SU-DHL-6 (cell line): ENCODE measurements around the gene SARDH.
"Not testable (repeated sequence)": the region's sequence is repeated elsewhere in the genome, so short reads cannot be mapped to it uniquely, and the experiment has no call there.

Experiments
- H2AFZ ChIP-seq: fragments of 200-600 bp; sonication (generic); 2 replicates; pipeline ENCODE4 v1.6.1; 2014; ENCODE audit warnings: low read depth, mild to moderate bottlenecking, moderate library complexity, mixed read lengths, antibody characterized with exemption, low read length; ENCODE audit not compliant: severe bottlenecking
- H3F3A ChIP-seq: fragments of 200-600 bp; shearing (Covaris generic); 2 replicates; pipeline ENCODE4 v1.6.0; 2016; ENCODE audit warnings: antibody characterized with exemption, mild to moderate bottlenecking; ENCODE audit not compliant: insufficient read depth
- H3K27ac ChIP-seq: fragments of 200-600 bp; sonication (generic); 2 replicates; pipeline ENCODE4 v1.5.1; 2016; ENCODE audit warnings: low read depth, mild to moderate bottlenecking, low read length, moderate library complexity, mixed read lengths
- H3K27me3 ChIP-seq: fragments of 200-600 bp; sonication (generic), shearing (Covaris generic); 2 replicates; pipeline ENCODE4 v1.6.0; 2014; ENCODE audit warnings: mild to moderate bottlenecking, low read length
- H3K36me3 ChIP-seq: fragments of 200-600 bp; sonication (generic); 2 replicates; pipeline ENCODE4 v1.6.1; 2014; ENCODE audit warnings: mild to moderate bottlenecking, low read length, mixed read lengths
- H3K4me2 ChIP-seq: fragments of 300-600, 200-600 bp; shearing (Covaris generic), sonication (generic); 2 replicates; pipeline ENCODE4 v1.6.0; 2014; ENCODE audit warnings: low read length, low read depth, mild to moderate bottlenecking; ENCODE audit not compliant: poor library complexity, severe bottlenecking
- H3K4me3 ChIP-seq: fragments of 200-600 bp; sonication (generic); 2 replicates; pipeline ENCODE4 v1.5.1; 2014; ENCODE audit warnings: antibody characterized with exemption, low read length, mild to moderate bottlenecking, mixed read lengths; ENCODE audit not compliant: insufficient read depth, poor library complexity, severe bottlenecking
- H3K79me2 ChIP-seq: fragments of 200-600 bp; sonication (generic); 2 replicates; pipeline ENCODE4 v1.6.1; 2014; ENCODE audit warnings: mild to moderate bottlenecking, low read length, moderate library complexity; ENCODE audit not compliant: insufficient read depth
- H3K9ac ChIP-seq: fragments of 200-600 bp; sonication (generic); 2 replicates; pipeline ENCODE4 v1.7.0; 2014; ENCODE audit warnings: mild to moderate bottlenecking, low read length
- H3K9me2 ChIP-seq: fragments of 200-600 bp; sonication (generic); replicated peaks from 2 replicates; pipeline ENCODE4 v1.6.1; 2014; ENCODE audit warnings: low read length; ENCODE audit not compliant: insufficient read depth
- H3K9me3 ChIP-seq: fragments of 200-600 bp; sonication (generic); 2 replicates; pipeline ENCODE4 v1.6.1; 2014; ENCODE audit warnings: low read length, mixed read lengths; ENCODE audit not compliant: insufficient read depth
- H4K20me1 ChIP-seq: fragments of 200-600 bp; sonication (generic); 2 replicates; pipeline ENCODE4 v1.6.1; 2014; ENCODE audit warnings: low read depth, mild to moderate bottlenecking, antibody characterized with exemption, low read length, moderate library complexity, mixed read lengths
- CTCF ChIP-seq: fragments of 200-600 bp; sonication (generic); IDR thresholded peaks from one replicate; pipeline ENCODE4 v1.5.1; 2017; ENCODE audit warnings: antibody characterized with exemption, mild to moderate bottlenecking, low read length, moderate library complexity; ENCODE audit not compliant: insufficient read depth, poor library complexity, severe bottlenecking
- EZH2phosphoT487 ChIP-seq: fragments of 200-600 bp; sonication (generic), shearing (Covaris generic); conservative IDR thresholded peaks from 2 replicates; pipeline ENCODE4 v1.6.1; 2018; ENCODE audit warnings: mild to moderate bottlenecking, antibody characterized with exemption, low read length, moderate library complexity, mixed read lengths

Gene SARDH

DNA sequence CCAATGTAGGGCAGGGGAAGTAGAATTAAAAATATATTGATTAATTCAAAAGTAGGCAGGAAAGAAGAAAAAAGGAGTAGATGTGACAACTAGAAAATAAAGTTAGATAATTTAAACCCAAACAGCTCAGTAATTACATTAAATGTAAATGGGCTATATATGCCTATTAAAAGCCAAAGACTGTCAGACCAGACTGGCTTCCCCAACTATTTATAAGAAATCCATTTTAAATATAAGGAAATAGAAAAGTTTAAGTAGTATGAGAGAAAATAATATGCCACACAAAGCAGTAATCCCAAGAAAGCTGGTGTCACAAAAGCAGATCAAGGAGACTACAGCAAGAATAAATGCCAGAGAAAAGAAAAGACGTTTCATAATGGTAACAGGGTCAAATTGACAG, 28.9 kb upstream of the SARDH start:
- no peaks in the 10 kb centered on the region for H3K79me2 ChIP-seq
- peaks cover 20% of the 10 kb centered on the region; the same call in 1 of the 2 replicates for H3K36me3 ChIP-seq
- no peaks in the 10 kb centered on the region for H3K9me2 ChIP-seq
- no peaks in the 10 kb centered on the region for H3K27me3 ChIP-seq
- H2AFZ ChIP-seq = no peak overlapping the region
- H4K20me1 ChIP-seq = no peaks in the 10 kb centered on the region
- TF ChIP-seq EZH2phosphoT487 = no peak
- TF ChIP-seq CTCF = no peak
- H3K4me3 ChIP-seq = no peak overlapping the region
- H3K27ac ChIP-seq = no peak overlapping the region
- peaks cover 4% of the 10 kb centered on the region; the same call in 1 of the 2 replicates for H3K9me3 ChIP-seq
- H3K9ac ChIP-seq = no peak overlapping the region
- no peak overlapping the region for H3K4me2 ChIP-seq
- no peaks in the 10 kb centered on the region for H3F3A ChIP-seq

GRCh38 chr9:133766234-133766633, 28.1 kb upstream of the SARDH start:
- not testable (repeated sequence) for H3K4me2 ChIP-seq

DNA sequence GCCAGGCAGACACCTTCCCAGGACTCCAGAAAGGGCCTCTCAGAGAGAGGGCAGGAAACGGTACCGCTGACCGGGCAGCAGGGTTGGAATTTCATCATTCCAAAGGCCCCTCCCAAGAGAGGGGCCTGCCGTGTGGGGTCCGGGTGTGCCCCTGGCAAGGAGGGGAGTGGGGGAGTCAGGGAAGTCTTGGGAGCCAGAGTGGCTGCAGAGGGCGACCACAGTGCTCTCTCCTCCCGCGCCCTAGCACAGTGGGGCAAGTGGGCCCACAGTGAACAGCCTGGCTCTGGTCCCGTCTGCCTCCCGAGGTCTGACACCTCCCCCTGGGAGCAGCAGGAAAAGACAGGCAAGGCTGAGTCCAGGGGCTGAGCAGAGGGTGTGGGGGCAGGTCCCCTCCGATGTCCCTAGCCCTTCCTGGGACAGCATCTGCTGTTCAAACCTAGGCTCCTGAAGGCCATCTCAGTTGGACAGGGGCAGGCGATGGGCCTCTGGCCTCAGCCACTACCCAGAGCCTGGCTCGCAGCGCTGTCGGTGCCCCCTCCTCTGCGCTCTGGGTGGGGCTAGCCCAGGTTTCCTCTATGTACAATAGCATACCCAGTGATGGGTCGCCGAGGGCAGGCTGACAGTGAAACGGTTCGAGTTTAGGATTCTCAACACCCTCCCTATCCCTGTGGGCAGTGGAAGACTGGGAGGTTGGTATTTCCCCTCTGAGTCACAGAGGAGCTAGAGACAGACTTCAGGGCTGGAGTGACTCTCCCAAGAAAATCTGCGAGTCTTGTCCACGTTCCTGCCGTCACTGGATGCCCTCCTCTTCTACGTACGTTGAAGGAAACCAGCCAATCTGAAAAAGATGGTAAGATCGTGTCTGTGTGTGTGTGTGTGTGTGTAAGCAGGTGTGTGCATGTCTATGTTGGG, 25.4 kb upstream of the SARDH start:
- TF ChIP-seq CTCF = no peak
- TF ChIP-seq EZH2phosphoT487 = no peak
- no peaks in the 10 kb centered on the region for H3K27me3 ChIP-seq
- no peak overlapping the region for H3K4me2 ChIP-seq
- no peaks in the 10 kb centered on the region for H3F3A ChIP-seq
- no peaks in the 10 kb centered on the region for H3K79me2 ChIP-seq
- no peaks in the 10 kb centered on the region for H4K20me1 ChIP-seq
- no peaks in the 10 kb centered on the region for H3K9me2 ChIP-seq
- H3K27ac ChIP-seq = no peak overlapping the region
- H2AFZ ChIP-seq = no peak overlapping the region
- H3K36me3 ChIP-seq = peaks cover 16% of the 10 kb centered on the region; the same call in 1 of the 2 replicates
- no peak overlapping the region for H3K4me3 ChIP-seq
- H3K9ac ChIP-seq = no peak overlapping the region
- H3K9me3 ChIP-seq = peaks cover 4% of the 10 kb centered on the region; the same call in 1 of the 2 replicates

More at GRCh38 chr9:133766234-133766633, 28.1 kb upstream of the SARDH start:
- H3K36me3 ChIP-seq = peaks cover 20% of the 10 kb centered on the region; the same call in 1 of the 2 replicates
- not testable (repeated sequence) for H4K20me1 ChIP-seq, H3K9me3 ChIP-seq, H3K9me2 ChIP-seq, H2AFZ ChIP-seq, H3F3A ChIP-seq, H3K27me3 ChIP-seq, H3K9ac ChIP-seq, H3K4me3 ChIP-seq, H3K79me2 ChIP-seq, H3K27ac ChIP-seq
